Measurements from ENCODE around the gene ARL6IP5. TPM values are rescaled to one million over a fixed set of nuclear protein-coding genes. Genes with fewer than 3 reads are reported as not detected.

The ARL6IP5 gene
- total and polyA plus RNA-seq, 9 donors = 92.6 to 120 (median 105) TPM

DNA sequence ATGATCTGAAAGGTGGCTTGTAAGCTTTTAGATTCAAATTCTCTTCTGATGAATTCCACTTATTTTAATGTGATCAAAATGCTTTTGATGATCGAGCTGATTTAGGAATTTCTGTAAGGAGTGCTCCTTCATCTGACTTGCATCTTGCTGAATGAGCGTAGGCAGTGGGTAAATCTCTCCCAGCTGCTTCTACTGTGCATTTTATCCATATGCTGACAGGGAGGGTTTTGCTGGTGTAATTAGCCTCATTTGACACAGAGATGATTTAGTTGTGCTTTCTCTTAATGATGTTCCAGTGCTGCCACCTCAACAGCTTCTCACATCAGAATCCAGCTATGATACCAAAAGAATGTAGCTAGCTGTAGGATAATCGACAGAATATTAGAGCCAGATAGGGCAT lies 41.5 kb downstream of the ARL6IP5 start:
- Histone ChIP-seq H3K4me1 (ENCODE audit: control insufficient read depth, insufficient read depth, low read length) (peaks cover 10% of the 10 kb centered on the region), H3K4me3 (ENCODE audit: low read length) (no peak overlapping the region), H3K36me3 (ENCODE audit: control insufficient read depth, insufficient read depth, low read length) (no peaks in the 10 kb centered on the region), H3K27me3 (ENCODE audit: control insufficient read depth, insufficient read depth, low read length) (no peaks in the 10 kb centered on the region), H3K27ac (ENCODE audit: low read length) (no peak overlapping the region), H3K9me3 (replicated peaks; ENCODE audit: control insufficient read depth, low read depth, low read length) (no peaks in the 10 kb centered on the region)
- WGBS (ENCODE audit: insufficient coverage) = no CpG with 5 or more reads among the region's 3 CpGs
- no peak for DNase-seq

DNA sequence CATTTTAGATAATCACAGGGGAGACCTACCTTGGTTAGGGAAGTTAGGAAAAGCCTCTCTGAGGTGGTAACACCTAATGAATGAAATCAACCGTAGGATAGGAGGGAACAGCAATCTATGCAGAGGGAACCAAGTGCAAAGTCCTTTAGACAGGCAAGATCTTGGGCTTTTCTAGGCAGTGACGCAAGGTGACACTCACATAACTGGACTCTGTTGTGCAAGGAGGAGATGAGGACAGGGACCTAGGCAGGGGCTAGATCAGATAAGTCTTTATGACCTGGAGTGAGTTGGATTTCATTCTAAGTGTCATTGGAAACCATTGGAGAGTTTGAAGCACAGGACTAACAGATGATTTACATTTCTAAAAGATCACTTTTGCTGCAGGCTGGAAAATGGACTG lies 42.3 kb downstream of the ARL6IP5 start:
- 79% methylated on average over 2 of the region's 2 CpGs for WGBS (ENCODE audit: insufficient coverage)
- Histone ChIP-seq H3K4me1 (ENCODE audit: control insufficient read depth, insufficient read depth, low read length) (peaks cover 7% of the 10 kb centered on the region), H3K4me3 (ENCODE audit: low read length) (no peak overlapping the region), H3K36me3 (ENCODE audit: control insufficient read depth, insufficient read depth, low read length) (no peaks in the 10 kb centered on the region), H3K9me3 (replicated peaks; ENCODE audit: control insufficient read depth, low read depth, low read length) (no peaks in the 10 kb centered on the region), H3K27me3 (ENCODE audit: control insufficient read depth, insufficient read depth, low read length) (no peaks in the 10 kb centered on the region), H3K27ac (ENCODE audit: low read length) (no peak overlapping the region)
- DNase-seq = no peak

DNA sequence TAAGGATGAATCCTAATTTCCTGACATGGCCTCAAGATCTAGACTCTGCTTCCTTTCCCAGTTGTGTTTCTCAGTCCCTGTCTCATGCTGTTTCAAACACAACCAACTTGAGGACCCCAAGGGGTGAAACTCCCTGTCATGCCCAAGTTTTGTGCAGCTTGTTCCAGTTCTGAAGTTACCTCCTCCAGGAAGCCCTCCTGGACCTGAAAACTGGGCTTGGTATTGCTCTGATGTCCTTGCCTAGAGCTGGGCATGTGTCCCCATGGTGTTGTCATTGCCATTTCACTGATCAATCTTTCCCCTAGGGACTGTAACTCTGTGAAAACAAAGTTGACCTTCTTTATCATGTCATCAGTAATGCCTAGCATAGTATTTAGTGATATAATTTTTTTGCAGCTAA lies 43.8 kb downstream of the ARL6IP5 start:
- Histone ChIP-seq H3K4me1 (ENCODE audit: control insufficient read depth, insufficient read depth, low read length) (peaks cover 2% of the 10 kb centered on the region), H3K9me3 (replicated peaks; ENCODE audit: control insufficient read depth, low read depth, low read length) (no peaks in the 10 kb centered on the region), H3K27me3 (ENCODE audit: control insufficient read depth, insufficient read depth, low read length) (no peaks in the 10 kb centered on the region), H3K4me3 (ENCODE audit: low read length) (no peak overlapping the region), H3K27ac (ENCODE audit: low read length) (no peak overlapping the region), H3K36me3 (ENCODE audit: control insufficient read depth, insufficient read depth, low read length) (no peaks in the 10 kb centered on the region)
- no peak for DNase-seq

DNA sequence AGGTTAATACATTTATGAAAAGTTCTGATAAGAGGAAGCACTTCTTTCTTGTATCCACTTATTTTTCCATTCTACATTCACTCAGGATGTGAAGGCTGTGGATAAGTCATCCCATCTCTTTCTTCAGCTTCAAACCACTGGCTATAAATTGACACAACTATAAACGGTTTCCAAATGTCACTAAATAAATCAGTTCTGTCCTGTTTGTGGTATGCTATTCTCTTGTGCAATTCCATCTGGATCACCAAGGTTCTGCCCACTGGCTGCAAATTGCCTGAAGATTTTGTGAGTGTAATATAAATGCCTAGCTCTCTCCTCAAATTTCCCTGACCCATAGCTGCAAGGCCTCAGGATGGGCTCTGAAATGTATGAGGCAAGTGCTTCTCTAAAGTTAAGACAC lies 44.8 kb downstream of the ARL6IP5 start:
- Histone ChIP-seq H3K9me3 (replicated peaks; ENCODE audit: control insufficient read depth, low read depth, low read length) (no peaks in the 10 kb centered on the region), H3K27ac (ENCODE audit: low read length) (no peak overlapping the region), H3K36me3 (ENCODE audit: control insufficient read depth, insufficient read depth, low read length) (no peaks in the 10 kb centered on the region), H3K4me1 (ENCODE audit: control insufficient read depth, insufficient read depth, low read length) (no peaks in the 10 kb centered on the region), H3K4me3 (ENCODE audit: low read length) (no peak overlapping the region), H3K27me3 (ENCODE audit: control insufficient read depth, insufficient read depth, low read length) (no peaks in the 10 kb centered on the region)
- DNase-seq = no peak
- no CpG with 5 or more reads among the region's 1 CpG for WGBS (ENCODE audit: insufficient coverage)

DNA sequence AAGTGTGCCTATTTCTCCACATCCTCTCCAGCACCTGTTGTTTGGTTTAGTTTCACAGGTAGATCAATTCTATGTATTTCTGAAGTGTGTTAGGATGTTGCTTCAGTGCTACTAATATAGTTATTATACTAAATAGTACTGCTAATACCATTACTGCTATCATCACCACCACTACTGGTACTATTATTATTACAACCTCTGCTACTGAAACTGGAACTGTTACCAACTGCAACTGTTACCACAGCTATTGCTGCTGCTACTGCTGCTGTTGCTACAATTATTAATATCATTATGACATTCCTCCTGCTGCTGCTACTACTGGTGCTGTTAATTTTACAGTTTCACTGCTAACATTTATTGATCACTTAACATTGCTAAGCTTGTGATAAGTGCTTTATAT lies 46.0 kb downstream of the ARL6IP5 start:
- no peak overlapping the region for H3K27ac ChIP-seq (ENCODE audit: low read length)

DNA sequence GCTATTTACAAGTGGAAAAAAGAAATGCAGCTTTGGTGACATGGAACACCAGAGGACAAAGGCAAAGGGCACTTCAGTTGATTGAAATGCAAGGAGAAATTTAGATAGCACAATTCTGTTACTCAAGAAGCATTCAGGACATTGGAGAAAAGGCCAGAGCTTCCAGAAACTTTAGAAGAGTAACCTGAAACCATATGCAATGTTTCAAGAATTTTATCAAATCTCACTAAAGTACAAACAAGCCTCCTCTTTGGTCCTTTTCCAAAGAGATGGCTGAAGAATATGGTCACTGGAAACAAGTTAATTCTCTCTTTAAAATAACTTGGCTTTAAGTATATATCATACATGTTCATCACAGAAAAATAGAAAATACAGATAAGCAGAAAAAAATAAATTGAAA lies 52.3 kb downstream of the ARL6IP5 start:
- Histone ChIP-seq H3K36me3 (ENCODE audit: control insufficient read depth, insufficient read depth, low read length) (no peaks in the 10 kb centered on the region), H3K27ac (ENCODE audit: low read length) (no peak overlapping the region), H3K4me3 (ENCODE audit: low read length) (no peak overlapping the region), H3K4me1 (ENCODE audit: control insufficient read depth, insufficient read depth, low read length) (no peaks in the 10 kb centered on the region), H3K9me3 (replicated peaks; ENCODE audit: control insufficient read depth, low read depth, low read length) (no peaks in the 10 kb centered on the region), H3K27me3 (ENCODE audit: control insufficient read depth, insufficient read depth, low read length) (no peaks in the 10 kb centered on the region)
- no peak for DNase-seq

More for the DNA sequence above, 46.0 kb downstream of the ARL6IP5 start:
- Histone ChIP-seq H3K9me3 (replicated peaks; ENCODE audit: control insufficient read depth, low read depth, low read length) (no peaks in the 10 kb centered on the region), H3K4me3 (ENCODE audit: low read length) (no peak overlapping the region), H3K27me3 (ENCODE audit: control insufficient read depth, insufficient read depth, low read length) (no peaks in the 10 kb centered on the region), H3K4me1 (ENCODE audit: control insufficient read depth, insufficient read depth, low read length) (no peaks in the 10 kb centered on the region), H3K36me3 (ENCODE audit: control insufficient read depth, insufficient read depth, low read length) (no peaks in the 10 kb centered on the region)
- no peak for DNase-seq

GRCh38 chr3:69137412-69137811 lies 52.7 kb downstream of the ARL6IP5 start:
- H3K9me3 ChIP-seq (replicated peaks; ENCODE audit: control insufficient read depth, low read depth, low read length) = no peaks in the 10 kb centered on the region
- H3K4me3 ChIP-seq (ENCODE audit: low read length) = no peak overlapping the region
- WGBS (ENCODE audit: insufficient coverage) = no CpG with 5 or more reads among the region's 2 CpGs
- no peaks in the 10 kb centered on the region for H3K36me3 ChIP-seq (ENCODE audit: control insufficient read depth, insufficient read depth, low read length)
- no peak overlapping the region for H3K27ac ChIP-seq (ENCODE audit: low read length)
- DNase-seq = no peak
- peaks cover 2% of the 10 kb centered on the region for H3K4me1 ChIP-seq (ENCODE audit: control insufficient read depth, insufficient read depth, low read length)
- H3K27me3 ChIP-seq (ENCODE audit: control insufficient read depth, insufficient read depth, low read length) = no peaks in the 10 kb centered on the region

GRCh38 chr3:69141313-69141712 lies 56.6 kb downstream of the ARL6IP5 start:
- Histone ChIP-seq H3K4me1 (ENCODE audit: control insufficient read depth, insufficient read depth, low read length) (peaks cover 7% of the 10 kb centered on the region), H3K27ac (ENCODE audit: low read length) (no peak overlapping the region), H3K36me3 (ENCODE audit: control insufficient read depth, insufficient read depth, low read length) (no peaks in the 10 kb centered on the region), H3K4me3 (ENCODE audit: low read length) (no peak overlapping the region), H3K9me3 (replicated peaks; ENCODE audit: control insufficient read depth, low read depth, low read length) (no peaks in the 10 kb centered on the region), H3K27me3 (ENCODE audit: control insufficient read depth, insufficient read depth, low read length) (no peaks in the 10 kb centered on the region)
- DNase-seq = no peak

- H3K4me3 ChIP-seq (ENCODE audit: low read length) = no peak overlapping the region
- H3K27ac ChIP-seq (ENCODE audit: low read length) = peak overlapping the region; percentile 38
- peaks cover 7% of the 10 kb centered on the region for H3K4me1 ChIP-seq (ENCODE audit: control insufficient read depth, insufficient read depth, low read length)
- peak; percentile 48 for DNase-seq
- H3K9me3 ChIP-seq (replicated peaks; ENCODE audit: control insufficient read depth, low read depth, low read length) = no peaks in the 10 kb centered on the region
- H3K27me3 ChIP-seq (ENCODE audit: control insufficient read depth, insufficient read depth, low read length) = no peaks in the 10 kb centered on the region
- WGBS (ENCODE audit: insufficient coverage) = no CpG with 5 or more reads among the region's 3 CpGs
- no peaks in the 10 kb centered on the region for H3K36me3 ChIP-seq (ENCODE audit: control insufficient read depth, insufficient read depth, low read length)
Observed at GRCh38 chr3:69142090-69142489, 57.4 kb downstream of the ARL6IP5 start.

DNA sequence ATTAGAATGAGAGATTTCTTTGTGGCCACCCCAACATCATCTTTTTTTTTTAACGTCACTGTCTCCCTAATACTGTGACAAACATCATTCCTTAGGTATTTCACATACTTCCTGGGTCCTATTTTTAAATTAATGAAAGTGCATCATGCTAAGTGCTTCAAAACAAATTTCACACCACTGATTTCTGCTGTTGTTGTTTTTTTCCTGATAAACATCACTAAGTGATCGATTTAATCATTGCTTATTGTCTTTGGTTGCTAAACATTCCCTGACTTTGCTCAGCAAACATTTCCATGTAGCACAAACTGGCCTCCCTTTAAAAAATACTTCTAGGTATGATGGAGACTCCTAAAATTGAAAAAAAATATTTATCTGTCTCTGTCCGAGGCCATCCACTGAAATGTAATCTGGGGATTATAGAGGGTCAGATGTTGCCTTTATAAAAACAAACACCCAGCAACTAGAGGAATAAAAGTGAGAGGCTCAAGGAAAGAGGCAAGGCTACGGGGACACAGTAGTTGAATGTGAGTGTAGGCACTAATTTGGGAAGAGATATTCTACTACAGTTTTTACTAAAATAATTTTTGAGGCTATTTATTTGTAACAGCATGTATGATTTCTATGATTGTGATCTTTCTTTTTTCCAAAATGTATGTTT lies 58.2 kb downstream of the ARL6IP5 start:
- no peak for DNase-seq
- peaks cover 7% of the 10 kb centered on the region for H3K4me1 ChIP-seq (ENCODE audit: control insufficient read depth, insufficient read depth, low read length)
- WGBS (ENCODE audit: insufficient coverage) = no CpG with 5 or more reads among the region's 4 CpGs
- H3K27ac ChIP-seq (ENCODE audit: low read length) = peak overlapping the region; percentile 38
- no peaks in the 10 kb centered on the region for H3K36me3 ChIP-seq (ENCODE audit: control insufficient read depth, insufficient read depth, low read length)
- no peaks in the 10 kb centered on the region for H3K9me3 ChIP-seq (replicated peaks; ENCODE audit: control insufficient read depth, low read depth, low read length)
- H3K27me3 ChIP-seq (ENCODE audit: control insufficient read depth, insufficient read depth, low read length) = no peaks in the 10 kb centered on the region
- no peak overlapping the region for H3K4me3 ChIP-seq (ENCODE audit: low read length)

DNA sequence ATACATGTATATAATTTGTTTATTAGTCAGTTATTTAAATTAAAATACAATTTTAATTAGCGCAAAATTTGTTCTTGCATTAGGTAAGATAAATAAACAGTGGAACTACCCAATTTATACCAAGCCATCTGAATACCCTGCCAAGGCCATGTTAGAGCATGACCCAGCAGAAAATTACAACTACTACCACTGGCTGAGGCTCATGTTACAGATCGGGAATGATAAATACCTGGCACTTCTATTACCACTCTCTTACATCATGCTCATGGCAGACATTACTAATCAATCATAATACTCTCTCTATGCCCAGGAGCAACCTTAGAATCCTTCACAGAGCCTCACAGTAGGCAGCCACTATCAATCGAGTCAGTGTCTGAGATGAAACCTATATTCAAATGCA lies 58.9 kb downstream of the ARL6IP5 start:
- no peak overlapping the region for H3K4me3 ChIP-seq (ENCODE audit: low read length)
- WGBS (ENCODE audit: insufficient coverage) = 57% methylated on average over 1 of the region's 3 CpGs
- H3K27me3 ChIP-seq (ENCODE audit: control insufficient read depth, insufficient read depth, low read length) = no peaks in the 10 kb centered on the region
- no peak overlapping the region for H3K27ac ChIP-seq (ENCODE audit: low read length)
- H3K36me3 ChIP-seq (ENCODE audit: control insufficient read depth, insufficient read depth, low read length) = no peaks in the 10 kb centered on the region
- peak; percentile 30 for DNase-seq
- H3K9me3 ChIP-seq (replicated peaks; ENCODE audit: control insufficient read depth, low read depth, low read length) = no peaks in the 10 kb centered on the region
- H3K4me1 ChIP-seq (ENCODE audit: control insufficient read depth, insufficient read depth, low read length) = peaks cover 7% of the 10 kb centered on the region
